GM21529 (cell line): ENCODE results near the gene PREX1.

Experiments used
- ATAC-seq: cut with Tn5 transposase; IDR thresholded peaks from one replicate; pipeline ENCODE4 v1.9.1; 2021; ENCODE audit not compliant: unreplicated experiment

PREX1 gene

GRCh38 chr20:48738094-48738398 is 89.8 kb downstream of the PREX1 start:
- ATAC-seq = no peak

GRCh38 chr20:48737434-48738093 is 90.2 kb downstream of the PREX1 start:
- no peak for ATAC-seq

DNA sequence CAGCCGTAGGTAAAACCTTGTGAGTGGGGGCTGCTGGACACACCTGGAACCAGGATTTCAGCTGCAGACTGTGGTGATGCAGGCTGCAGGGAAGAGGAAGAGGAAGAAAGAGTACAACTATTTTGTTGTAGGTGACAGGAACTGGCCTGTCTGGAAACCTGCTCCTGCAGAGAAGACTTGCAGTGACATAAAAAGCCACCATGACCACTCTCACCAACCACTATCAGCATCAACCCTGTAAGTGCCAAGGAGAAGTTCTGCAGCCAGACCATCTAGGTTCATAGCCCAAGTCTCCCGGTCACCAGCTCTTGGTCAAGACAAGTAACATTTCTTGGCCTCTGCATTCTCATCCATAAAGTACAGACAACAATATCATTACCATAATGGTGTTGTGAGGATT is 91.2 kb downstream of the PREX1 start:
- no peak for ATAC-seq

DNA sequence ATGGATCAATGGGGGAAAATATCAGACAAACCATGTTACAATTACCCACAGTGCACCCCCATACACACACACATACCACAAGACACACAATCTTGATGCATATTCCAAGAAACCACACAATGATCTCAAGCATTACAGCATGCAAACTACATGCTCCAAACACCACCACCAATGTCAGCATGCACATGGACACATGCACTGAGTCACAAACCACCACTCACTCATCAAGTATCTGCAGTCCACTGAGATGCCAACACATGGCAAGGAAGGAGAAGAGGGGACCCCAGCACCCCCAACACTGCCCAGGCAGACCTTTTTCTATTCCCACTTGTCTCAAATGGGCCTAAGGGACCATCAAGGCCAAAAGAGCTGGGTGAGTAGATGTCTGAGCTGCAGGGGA is 91.6 kb downstream of the PREX1 start:
- no peak for ATAC-seq

- no peak for ATAC-seq
These were observed 92.7 kb downstream of the PREX1 start for GRCh38 chr20:48735112-48735511.

- no peak for ATAC-seq
These were observed 93.6 kb downstream of the PREX1 start for GRCh38 chr20:48734104-48734749.

GRCh38 chr20:48733296-48733790 is 94.5 kb downstream of the PREX1 start:
- ATAC-seq = no peak

- ATAC-seq = no peak
These were observed 95.5 kb downstream of the PREX1 start for GRCh38 chr20:48732081-48732829.

DNA sequence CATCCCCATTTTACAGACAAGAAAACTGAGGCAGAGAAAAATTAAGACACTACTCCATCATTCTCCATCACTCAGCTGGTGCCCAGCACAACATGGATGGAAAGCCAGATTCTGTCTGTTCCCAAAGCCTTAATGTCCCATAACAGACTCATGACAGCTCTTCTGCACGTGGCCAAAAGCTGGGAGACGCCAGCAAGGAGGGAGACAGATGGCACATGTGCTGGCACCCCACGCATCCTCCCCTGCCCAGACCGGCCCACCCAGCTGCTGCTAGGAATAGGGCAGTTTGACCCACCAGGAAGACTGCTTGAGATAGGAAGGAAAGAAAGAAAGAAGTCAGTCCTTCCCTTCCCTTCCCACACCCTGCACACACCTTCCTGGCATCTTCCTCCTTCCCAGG is 96.3 kb downstream of the PREX1 start:
- ATAC-seq = no peak

DNA sequence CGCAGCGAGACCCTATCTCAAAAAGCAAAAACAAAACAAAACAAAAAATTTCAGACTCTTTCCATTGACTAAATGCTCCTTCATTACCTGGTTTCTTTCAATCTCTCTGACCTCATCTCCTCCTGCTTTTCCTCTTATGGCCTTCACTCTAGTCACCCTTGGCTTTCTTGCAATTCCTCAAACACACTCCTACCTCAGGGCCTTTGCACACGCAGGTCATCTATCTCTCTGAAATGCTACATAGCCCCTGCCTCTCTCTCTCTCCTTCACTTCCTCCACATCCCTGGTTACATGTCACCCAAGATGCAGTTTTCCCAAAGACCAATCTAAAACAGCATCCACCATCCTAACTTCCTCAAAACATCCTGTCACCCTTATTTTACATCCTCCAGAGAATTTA is 96.8 kb downstream of the PREX1 start:
- no peak for ATAC-seq

DNA sequence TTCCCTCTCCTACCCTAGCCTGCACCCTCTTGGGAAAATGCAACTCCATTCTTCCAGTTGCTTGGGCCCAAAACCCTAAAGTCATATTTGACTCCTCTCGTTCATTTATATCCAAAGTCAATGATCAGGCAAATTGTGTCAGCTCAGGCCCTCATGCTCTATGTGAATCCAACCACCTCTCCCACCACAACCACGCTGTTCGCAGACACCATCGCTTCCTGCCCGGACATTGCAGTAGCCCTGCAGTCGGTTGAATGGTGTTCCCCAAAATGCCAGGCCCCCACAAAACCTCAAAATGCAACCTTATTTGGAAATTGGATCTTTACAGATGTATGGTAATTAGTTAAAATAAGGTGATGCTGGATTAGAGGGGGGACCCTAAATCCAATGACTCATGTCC is 98.3 kb downstream of the PREX1 start:
- no peak for ATAC-seq

- ATAC-seq = no peak
These were observed 99.6 kb downstream of the PREX1 start for GRCh38 chr20:48728042-48728825.

DNA sequence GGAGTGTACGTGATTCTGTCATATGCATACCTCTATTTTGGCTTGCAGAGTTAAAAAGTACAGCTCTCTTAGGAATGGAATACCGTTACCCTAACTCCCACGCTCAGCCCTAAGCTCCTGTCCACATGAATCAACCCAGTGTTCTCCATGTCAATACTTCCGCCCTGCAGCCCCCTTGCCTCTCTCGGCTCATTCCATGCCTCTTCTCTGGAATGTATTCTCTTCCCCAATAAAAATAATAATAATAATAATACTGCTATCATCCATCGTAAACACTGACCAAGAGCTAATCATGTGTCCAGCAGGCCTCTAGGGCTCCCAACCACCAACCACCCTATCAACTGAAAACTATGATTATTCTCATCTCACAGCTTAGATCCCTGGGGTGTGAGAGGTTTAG is 100.6 kb downstream of the PREX1 start:
- no peak for ATAC-seq

DNA sequence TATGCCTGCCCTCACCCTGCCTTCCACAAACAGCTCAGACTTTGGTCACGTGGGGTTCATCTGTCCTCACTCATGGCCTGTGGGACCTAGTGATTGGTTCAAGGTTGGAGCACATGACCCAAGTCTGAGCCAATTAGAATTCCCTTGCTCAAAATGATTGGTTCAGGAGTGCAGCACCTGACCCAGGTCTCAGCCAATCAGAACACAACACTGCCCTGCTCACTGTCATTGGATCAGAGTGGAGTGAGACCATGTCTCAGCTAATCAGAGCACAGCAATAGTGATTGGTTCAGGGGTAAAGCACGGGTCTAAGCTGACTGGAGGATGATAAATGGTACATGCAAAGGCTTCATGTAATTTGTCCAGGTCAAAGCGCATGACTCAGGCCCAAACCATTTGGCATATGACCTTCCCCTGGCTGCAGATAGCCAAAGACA is 102.2 kb downstream of the PREX1 start:
- ATAC-seq = no peak

DNA sequence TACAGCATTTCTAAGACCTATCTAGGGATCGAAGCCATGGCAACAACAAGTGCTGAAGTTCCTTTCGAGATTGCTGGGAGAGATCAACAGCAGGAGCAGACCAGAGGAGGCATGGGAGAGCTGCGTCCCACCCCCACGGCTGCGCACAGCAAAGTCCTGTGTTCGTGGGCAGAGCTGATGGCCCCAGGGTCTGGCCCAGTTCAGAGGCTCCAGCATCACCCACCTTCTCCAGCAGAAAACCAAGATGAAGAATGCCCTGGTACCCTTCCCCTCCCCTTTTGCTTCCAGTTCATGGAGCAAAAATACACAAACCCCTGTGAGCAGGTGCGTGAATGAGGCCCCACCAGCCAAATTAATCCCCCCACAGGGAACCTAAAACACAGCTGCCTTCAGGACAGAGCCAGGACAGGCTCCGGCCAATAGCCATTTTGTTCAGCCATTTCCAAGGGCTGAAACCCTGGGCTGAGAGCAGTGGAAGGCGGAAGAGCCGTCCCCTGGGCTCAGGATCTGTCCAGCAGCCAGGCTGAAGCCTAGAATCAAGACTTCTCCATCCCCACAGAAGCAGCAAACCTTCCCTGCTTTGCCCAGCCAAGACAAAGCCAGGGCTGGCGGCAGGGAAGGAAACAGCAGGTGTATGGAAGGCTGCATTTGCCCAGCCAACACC is 102.8 kb downstream of the PREX1 start:
- no peak for ATAC-seq

DNA sequence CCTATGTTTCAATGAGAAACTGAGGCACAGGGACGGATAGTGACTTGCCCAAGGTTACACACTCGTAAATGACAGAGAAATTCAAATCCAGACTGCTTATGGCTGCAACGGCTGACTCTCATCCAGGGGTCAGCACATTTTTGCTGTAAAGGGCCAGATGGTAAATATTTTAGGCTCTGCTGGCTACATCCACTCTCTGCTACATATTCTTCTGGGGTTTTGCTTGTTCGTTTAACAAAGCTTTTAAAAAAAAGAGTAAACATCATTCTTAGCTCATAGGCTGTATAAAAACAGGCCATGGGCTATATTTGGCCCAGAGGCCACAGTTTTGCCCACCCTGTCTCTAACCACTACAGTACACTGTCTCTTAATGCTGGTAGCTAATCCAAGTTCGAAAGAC is 103.4 kb downstream of the PREX1 start:
- ATAC-seq = no peak

- ATAC-seq = no peak
These were observed 104.2 kb downstream of the PREX1 start for GRCh38 chr20:48723308-48724264.

DNA sequence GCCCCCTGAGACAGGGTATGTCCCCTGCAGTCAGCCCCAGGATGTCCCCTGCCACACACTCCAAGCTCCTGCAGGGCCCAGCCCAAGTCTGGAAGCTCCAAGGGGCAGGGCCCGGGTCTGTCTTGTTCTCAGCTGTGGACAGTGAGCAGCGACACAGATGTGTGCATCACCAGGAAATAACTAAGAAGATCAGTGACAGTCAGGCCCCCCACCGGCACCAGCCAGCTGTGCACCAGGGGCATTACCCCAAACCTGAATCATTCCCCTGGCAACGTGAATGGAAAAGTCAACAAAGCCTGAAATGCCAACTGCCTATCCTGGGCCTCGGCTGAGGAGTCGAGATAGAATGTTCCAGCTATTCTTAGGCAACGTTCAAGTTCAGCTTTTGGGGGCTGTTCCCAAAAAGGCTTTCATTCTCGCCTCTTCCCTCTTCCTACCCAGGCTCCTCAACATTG is 105.0 kb downstream of the PREX1 start:
- ATAC-seq = no peak

DNA sequence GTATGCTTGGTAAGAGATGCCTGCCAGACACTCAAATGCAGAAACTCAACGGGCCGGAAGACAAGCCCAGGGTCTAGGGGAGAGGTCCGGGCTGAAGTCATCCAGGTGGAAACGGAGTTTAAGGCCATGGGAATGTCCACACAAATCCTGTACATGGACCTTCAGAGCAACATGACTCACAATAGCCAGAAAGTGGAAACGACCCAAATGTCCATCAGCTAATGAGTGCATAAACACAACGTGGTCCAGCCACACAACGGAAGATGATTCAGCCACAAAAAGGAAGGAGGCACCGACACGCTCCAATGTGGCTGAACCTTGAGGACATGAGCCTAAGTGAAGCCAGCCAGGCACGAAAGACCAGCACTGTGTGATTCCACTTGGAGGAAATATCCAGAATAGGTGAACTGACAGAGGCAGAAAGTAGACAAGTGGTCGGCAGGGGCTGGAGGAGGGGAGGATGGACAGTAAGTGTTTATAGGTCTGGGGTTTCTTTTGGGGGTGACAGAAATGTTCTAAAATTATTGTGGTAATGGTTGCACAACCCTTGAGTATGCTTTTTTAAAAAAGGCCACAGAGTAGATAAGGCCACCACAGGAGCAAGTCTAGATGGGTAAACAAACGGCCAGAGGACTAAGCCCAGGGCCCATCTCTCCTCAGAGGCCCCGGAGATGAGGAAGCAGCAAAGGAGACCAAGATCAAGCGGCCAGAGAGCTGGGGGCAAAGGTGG is 105.6 kb downstream of the PREX1 start:
- ATAC-seq = no peak
